ENCODE measurements around the gene LIN28B.
A peak's percentile ranks its signal among the peaks of the same experiment; 100 is the strongest.
"Not testable (repeated sequence)": the region's sequence is repeated elsewhere in the genome, so short reads cannot be mapped to it uniquely, and the experiment has no call there.

The LIN28B gene

DNA sequence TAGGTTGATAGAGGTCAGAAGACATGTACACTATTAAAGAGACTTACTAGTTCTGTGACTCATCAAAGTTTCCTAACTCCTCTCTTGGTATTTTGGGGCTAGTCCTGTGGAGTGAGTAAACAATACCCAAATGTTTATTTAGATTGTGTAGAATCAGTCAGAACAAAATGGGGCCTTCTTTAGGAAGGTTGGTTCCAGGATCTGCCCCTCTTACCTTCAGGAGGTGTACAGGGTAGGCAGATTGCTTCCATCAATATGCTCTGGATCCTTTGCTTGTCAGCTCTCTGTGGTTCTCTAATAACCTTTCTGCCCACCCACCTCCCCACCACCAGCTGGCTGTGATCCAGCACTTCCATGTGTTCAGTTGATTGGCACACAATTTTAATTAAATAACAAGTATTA, 115.9 kb downstream of the LIN28B start:
- no peak for DNase-seq

DNA sequence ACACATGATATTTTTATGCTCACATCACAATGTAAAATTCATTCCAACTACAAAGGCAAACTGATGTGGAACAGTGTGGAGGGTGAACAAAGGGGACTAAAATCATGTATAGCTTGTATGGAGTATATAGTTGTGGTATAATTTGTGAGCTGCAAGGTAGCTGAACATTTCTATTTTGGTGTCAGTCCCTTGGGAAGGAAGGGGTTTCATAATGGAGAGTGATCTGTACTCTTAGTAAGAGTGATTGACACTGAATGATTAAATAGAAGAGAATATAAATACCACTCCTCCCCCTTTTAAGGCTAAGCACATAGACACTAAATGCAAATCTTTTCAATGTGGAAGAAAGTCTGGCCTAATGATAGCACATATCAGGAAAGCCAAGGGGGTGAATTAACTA, 118.3 kb downstream of the LIN28B start:
- no peak for DNase-seq

DNA sequence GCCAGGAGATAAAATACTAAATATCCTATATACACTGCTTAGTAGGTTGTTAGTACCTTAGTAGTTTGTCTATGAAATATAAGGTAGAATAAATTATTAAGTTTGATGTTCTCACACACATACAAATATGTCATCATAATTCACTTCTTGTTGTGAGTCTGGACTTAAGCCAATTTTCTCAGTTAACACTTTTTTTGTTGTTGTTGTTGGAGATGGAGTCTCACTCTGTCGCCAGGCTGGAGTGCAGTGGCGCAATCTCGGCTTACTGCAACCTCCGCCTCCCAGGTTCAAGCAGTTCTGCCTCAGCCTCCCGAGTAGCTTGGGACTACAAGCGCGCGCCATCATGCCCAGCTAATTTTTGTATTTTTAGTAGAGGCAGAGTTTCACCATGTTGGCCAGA, 119.5 kb downstream of the LIN28B start:
- not testable (repeated sequence) for DNase-seq

DNA sequence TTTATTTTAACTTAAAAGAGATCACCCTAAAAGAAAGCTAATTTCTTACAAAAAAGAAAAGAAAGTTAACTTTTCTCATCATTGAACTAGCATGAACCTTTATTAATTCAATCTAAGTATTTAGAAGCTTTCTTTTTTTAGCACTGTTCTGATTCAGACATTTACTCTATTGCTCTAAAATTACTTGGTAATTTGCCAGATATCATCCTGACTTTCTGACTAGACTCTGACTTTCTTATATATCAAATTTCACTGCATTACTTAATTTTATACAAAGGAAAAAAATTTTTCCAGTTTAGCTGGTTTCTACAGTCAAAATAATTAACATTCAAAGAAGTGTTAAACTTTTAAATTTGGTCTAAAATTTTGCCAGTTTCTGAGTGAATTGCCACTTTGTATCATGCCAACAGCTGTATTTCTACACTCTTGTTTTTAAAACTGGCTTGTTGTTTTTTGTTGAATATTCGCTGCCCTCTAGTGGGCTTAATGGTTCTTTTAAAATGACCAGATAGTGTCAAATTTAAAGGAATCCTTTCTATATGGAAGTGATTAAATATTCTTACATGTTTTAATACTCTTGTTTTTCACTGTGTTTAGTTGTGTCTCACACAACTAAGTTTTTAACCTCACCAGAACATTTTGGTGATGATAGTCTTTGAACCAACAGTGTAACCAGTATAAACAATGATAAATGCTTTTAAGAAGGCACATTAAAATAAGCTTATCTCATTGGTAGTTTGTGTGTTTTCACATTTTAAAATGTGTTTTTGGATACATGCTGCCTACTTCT, 120.9 kb downstream of the LIN28B start:
- DNase-seq, result peak; percentile 26

DNA sequence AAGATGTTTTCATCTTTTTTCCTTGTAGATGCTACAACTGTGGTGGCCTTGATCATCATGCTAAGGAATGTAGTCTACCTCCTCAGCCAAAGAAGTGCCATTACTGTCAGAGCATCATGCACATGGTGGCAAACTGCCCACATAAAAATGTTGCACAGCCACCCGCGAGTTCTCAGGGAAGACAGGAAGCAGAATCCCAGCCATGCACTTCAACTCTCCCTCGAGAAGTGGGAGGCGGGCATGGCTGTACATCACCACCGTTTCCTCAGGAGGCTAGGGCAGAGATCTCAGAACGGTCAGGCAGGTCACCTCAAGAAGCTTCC, 121.4 kb downstream of the LIN28B start:
- no peak for DNase-seq

DNA sequence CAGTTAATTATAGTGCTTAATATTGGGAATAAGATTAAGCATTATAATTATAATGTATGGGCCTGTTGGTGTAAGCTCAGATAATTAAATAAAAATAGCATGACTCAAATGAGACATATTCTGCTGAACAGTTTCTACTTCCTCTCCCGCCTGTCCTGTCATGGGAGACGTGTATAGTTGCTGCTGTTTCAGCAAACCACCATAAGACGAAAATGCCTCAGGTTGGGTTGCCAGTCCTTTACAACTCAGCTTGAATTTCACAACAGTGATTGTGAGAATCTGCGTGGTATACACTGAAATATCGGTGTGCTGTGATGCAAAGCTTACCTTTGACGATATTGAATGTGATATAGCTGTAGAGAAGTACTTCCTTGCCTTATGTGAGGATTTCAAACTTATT, 123.4 kb downstream of the LIN28B start:
- DNase-seq, result no peak

GRCh38 chr6:105081662-105082061, 124.8 kb downstream of the LIN28B start:
- not testable (repeated sequence) for DNase-seq

GRCh38 chr6:105087571-105088211, 130.8 kb downstream of the LIN28B start:
- DNase-seq, result peak; percentile 58

- no peak for DNase-seq
Measured at GRCh38 chr6:105091140-105091829, 134.4 kb downstream of the LIN28B start.

DNA sequence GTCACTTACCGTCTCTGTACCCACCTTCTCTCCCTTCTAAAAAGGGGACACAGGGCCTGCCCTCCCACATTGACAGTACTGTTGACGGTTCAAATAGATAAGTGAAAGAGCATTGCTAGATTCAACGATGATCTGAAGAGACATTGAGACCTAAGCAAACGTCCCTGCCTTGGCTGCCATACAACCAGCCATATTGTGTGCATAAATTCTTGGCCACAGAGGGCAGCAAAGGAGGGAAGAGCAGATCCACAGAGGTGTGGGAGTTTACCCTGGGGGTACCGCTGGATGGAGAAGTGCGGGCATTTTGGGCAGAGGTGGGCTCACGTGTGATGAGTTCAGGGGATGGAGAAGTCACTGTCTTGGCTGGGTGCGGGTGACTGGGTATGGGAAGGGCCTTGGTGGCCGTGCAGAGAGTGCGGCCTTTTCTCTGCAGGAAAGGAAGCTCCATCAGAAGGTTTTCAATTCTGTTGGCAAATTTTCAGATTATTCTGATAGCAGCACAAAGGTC, 137.3 kb downstream of the LIN28B start:
- no peak for DNase-seq

DNA sequence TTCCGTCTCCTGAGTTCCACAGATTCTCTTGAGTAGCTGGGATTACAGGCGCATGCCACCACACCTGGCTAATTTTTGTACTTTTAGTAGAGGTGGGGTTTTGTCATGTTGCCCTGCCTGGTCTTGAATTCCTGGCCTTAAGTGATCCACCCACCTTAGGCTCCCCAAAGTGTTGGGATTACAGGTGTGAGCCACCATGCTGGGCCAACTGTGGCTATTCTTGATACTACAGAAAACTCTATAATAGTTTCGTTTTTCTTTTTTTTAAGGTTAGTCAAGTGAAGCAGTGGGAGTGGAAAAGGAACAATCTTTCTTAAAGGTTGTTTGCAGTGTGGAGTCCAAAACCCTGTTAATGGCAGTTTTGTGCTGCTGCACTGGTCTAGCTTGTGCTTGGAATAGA, 138.2 kb downstream of the LIN28B start:
- DNase-seq, result no peak

DNA sequence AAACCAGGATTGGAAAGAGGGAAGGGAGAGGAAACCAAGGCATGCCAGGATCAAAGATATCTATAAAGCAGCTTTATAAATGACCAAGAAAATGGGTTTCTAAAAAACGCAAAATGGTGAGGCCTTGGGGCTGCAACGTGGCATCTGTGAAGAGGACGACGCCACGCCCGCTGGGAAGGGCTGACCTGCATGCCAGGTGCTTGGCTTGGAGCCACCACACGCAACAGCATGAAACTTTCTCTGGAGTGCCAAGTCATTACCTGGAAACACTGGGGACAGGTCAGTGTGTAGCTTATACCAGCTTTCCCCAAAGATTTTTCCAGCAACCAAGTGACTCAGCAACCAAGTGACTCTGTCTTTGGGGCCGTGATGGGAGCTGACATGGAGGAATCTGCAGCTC, 140.4 kb downstream of the LIN28B start:
- DNase-seq, result no peak

GRCh38 chr6:105099371-105099770, 142.5 kb downstream of the LIN28B start:
- no peak for DNase-seq

DNA sequence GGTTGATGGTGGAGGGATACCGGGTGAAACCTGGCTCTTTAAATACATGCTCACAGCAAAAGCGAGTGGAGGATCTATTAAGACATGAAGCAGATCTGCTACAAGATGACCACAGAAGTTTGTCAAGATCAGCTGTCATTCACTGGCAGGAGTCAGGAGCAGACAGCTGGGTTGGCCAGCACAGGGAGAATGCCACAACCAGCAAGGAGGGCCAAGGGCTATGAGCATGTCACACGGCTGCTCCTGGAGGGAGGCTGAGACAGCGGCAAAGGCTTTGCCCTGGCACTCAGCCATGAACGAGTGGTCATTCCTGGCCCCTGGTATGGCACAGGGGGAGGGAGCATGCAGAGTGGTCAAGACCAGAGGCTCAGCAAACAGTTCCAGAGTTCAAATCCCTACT, 145.3 kb downstream of the LIN28B start:
- DNase-seq, result no peak

DNA sequence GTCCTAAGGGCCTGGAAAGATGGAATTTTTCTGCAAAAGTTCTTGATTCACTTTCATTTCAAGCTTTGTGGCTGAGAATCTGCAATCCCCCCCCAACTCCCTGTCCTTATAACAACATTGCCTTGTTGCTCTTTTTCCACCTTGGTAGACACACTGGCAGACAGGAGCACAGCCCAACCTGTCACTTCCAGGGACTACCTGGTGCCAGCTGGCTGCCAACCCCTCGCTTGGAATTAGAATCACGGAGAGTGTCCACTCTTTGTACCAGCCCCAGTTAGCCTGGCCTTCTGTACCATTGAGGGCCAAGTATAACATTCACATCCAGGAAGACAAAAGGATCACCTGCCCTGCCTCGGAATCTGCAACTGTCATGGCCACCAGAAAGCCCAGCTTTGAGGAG, 148.2 kb downstream of the LIN28B start:
- DNase-seq, result no peak

- no peak for DNase-seq
Measured at GRCh38 chr6:105106260-105106659, 149.4 kb downstream of the LIN28B start.

DNA sequence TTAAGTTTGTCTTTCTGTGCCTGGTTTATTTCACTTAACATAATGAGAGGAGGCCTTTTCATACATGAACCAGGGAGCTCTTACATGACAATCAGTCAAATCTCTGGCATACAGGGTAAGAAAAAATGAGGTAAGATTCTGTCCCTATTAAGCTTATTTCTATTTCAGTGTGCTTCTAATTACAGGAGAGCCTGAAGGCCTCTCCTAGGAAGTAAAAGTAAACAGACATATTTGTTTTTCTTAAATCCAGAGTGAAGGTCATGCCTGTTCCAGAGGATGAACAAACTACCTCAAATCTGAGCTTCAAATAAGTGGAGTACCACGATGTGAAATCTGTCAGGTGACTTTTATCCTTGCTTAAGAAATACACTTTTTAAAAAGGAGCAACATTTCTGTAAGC, 150.3 kb downstream of the LIN28B start:
- DNase-seq, result no peak

DNA sequence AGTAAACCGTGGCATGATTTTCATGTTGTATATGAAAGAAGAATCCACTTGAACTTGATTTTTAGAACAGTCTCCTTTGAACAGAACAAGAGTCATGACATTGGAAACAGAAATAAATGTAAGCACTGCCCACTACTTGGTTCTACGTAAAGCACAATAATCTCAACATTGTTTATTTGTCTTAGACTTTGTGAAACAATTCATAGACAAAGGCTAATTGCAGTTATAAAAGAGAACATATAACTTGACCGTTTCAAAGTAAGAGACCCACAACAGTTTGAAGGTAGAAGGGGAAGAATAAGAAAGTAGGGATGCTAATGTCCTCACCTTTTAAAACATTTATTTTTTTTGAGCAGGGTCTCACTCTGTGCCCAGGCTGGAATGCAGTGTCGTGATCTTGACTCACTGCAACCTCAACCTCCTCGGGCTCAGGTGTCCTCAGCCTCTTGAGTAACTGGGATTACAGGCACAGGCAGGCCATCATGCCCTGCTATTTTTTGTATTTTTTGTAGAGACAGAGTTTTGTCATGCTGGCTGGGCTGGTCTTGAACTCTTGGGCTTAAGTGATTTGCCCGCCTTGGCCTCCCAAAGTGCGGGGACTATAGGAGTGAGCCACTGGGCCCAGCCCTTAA, 151.8 kb downstream of the LIN28B start:
- DNase-seq, result no peak

DNA sequence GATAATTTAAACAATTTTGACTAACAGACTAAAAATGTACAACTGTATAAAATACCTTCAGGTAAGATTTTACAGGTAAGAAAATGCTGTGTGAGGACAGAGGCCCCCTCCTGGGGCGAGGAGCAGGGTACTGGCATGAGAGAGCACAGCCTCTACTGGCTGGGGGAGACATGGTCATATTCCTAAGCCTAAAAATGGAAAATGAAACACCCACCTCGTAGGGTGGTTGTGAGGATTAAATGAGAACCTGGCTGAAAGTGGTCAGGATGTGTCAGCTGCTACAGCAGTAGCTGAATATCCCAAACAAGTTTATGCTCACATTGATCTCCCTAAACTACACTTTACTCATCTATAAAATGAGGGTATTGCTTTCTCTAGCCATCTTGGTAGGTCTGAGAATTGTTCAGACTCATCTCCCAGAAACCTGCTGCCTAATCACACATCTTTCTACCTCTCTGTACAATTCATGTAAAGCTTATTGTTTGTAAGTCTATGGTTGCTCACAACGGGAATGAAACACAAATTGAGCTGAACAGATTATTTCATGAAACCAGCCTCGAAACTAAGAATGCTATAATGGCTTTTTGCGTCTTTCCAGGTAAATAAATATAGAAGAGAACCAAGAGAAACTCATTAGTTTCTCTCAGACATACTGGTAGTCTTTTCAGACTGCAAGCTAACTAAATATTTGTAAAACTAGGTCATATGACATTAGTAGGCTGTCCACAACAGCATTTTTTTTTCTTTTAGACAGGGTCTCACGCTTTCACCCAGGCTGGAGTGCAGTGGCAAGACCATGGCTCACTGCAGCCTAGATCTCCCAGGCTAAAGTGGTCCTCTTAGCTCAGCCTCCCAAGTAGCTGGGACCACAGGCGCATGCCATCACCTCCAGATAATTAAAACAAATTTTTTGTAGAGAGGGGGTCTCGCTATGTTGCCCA, 153.3 kb downstream of the LIN28B start:
- no peak for DNase-seq

GRCh38 chr6:105111105-105111504, 154.2 kb downstream of the LIN28B start:
- no peak for DNase-seq

- DNase-seq, result no peak
Measured at GRCh38 chr6:105111871-105112270, 155.0 kb downstream of the LIN28B start.

DNA sequence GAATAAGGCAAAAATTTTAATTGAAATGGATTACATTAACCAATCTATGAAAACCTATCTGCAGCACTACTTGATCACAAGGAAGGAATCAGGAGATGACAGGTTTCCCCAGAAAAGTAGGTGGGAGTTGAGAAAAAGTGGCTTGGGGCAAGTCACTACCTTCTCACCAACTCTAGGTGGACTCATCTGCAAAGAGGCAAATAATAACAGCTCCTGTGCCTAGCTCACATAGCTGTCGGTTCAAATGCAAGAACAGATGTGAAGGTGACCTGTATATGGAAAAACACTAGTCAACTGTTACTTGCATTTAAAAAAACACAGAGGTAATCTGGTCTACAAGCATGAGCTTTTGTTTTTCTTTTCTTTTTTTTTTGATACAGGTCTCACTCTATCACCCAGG, 155.7 kb downstream of the LIN28B start:
- no peak for DNase-seq
